NCI-H345 (cell line): ENCODE data around the gene ARMH3.

Experiments
- DNase-seq: peaks from one replicate; lab custom pipeline; 2025; lab: John Stamatoyannopoulos, UW

The ARMH3 gene

GRCh38 chr10:101856626-101857025 is 199.3 kb downstream of the ARMH3 start:
- no peak for DNase-seq

- no peak for DNase-seq
Observed at GRCh38 chr10:101851411-101852116, 204.4 kb downstream of the ARMH3 start.

- no peak for DNase-seq
Observed at GRCh38 chr10:101850749-101851148, 205.2 kb downstream of the ARMH3 start.

DNA sequence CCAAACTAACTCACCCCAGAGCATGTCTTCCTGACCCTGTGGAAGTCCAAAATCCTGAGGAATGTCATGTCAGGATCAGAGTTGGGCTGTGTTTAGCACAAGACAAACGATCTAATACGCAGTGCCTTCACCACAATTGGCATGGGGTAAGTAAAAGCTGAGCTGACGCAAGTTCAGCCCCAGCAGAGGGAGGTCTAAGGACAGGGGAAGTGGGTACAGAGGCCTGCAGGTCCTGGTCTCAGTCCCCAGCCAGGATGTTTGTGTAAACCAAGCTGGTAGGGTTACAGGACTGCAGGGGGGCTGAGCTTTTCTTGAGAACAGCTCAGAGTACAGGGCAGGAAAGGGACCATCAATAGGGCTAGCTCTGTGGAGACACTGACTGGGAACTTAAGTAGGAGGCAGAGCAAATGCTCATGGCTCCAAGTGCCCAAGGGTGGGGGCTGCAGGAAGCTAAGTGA is 207.1 kb downstream of the ARMH3 start:
- no peak for DNase-seq

DNA sequence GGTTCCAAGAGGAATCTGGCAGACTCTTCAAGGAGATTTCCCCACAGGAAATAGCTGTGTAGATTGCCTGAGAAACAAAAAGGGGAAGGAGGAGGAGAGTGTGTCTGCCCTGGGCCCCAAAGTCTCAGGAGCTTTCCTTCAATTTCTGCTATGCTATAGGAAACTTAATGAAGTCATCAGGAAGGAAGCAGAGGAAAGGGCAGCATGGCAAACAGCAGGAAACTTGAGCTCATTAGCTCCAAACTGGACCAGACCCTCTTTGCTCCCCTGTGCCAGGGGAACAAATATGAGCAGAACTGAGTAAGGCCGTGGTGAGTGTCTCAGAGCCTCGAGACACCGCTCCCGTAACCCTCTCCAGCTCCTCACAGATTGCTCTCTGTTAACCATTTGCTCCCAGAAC is 207.6 kb downstream of the ARMH3 start:
- no peak for DNase-seq

DNA sequence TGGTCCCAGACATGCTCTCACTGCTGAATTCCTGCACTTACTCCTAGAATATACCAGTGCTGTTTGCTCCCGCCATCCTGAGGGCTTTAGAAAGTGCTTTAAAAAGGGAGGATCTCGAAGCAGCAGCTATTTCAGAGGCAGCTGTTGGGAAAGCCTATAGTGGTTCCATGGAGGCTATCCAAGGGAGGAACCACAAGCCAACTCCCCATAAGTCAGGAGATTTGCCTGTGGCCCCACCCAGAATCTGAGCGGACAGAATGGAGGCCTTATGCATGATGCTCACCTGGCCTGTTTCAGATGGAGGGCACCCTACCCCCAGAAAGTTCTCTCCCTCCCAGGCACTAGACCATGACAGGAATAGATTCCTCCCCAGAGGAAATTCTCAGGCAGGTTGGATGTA is 210.1 kb downstream of the ARMH3 start:
- no peak for DNase-seq

DNA sequence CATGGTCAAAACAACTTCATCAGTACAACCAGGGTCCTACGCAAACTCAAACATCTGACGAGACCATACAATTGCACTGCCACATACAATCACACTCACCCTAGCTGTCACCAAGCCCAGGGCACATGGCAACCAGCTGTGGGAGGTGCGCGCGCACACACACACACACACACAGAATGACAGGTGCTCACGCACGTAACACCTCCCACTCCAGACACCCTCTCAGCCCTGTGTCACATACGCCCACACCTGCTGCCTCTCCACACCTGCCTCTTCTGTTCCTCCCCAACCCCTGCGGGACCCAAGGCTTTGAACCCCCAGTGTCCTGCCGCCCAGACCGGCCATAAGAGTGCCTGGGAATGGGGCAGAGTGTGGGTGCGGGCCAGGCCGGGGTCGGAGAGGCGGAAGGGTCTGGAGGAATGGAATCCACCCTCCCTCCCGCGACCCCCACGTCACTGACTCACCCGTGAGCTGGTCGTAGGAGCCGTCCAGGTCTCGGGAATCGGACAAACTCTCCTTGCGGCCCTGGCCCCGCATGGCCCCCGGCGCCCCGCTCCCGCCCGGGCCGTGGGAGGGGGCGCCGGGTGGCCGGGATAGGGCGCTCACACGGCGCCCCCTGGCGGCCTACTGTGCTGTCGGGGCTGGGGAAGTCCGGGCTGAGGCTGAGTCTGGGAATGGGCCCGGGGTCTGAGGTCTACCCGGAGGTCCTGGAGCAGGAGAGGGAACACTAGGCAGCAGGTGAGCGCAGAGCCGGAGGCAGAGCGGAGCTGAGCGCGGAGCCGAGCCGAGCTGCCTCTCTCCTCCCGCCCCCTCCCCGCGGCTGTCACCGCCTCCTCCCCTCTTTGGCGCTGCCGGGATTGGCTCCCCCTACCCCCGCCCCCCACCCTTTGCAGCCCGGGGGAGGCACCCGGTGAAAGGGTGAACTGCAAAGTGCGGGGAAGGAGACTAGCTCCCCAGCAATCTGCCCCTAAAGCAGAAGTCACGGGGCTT is 212.6 kb downstream of the ARMH3 start, which contains the start of gene KCNIP2:
TSS of gene KCNIP2 (minus strand) at position 769 of the 990 bp plus-strand sequence. CDS start at position 537, 232 bp downstream.
- DNase-seq, result peak; percentile 47

- DNase-seq, result no peak
Observed at GRCh38 chr10:101841826-101842225, 214.1 kb downstream of the ARMH3 start.

- peak; percentile 75 for DNase-seq
Observed at GRCh38 chr10:101840741-101841453, 215.1 kb downstream of the ARMH3 start.

- DNase-seq, result no peak
Observed at GRCh38 chr10:101840102-101840684, 215.8 kb downstream of the ARMH3 start.

DNA sequence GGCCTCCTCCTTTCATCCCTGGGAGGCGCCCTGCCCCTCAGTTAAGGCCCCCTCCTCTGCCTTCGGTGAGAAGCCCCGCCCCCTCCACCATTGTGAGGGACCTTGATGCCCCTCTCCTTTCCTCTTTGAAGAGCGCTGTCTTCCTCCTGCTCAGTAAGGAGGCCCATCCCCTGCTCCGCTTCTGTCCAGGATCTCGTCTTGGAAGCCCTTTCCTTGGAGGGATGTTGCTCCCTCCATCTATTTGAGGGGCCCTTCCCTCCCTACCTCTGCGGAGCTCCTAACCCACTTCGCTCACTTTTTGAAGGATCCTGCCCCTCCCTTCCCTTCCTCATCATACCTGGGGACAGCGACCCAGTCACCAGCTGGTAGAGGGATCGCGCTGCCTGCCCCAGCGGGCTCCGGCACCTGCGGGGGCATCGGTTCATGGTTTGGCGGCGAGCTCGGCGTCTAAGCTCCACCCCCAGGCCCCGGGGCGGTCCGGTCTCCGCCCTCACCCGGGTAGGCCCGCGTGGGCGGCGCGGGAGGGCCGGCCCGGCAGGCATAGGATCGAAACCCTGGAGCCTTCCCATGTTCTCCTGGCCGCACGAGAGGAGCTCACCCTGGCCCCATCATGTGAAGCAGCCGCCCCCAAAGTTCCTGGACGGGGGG is 216.4 kb downstream of the ARMH3 start:
- DNase-seq, result peak; percentile 40

DNA sequence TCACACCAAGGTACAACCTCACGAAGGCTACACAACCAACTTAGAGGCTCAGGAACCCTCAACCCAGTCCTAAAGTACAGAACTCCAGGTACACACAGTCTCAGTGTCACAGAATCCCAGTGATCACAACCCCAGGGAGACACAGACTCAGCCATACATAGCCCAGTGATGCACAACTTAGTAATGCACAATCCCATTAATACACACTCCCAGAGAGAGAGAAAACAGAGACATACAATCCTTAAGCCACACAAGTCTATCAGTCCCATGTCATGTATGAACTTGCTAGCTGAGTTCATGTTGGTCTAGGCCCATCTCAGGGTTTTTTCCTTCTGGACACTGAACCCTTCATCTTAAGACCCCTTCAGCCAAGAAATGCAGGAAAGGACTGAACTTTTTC is 217.0 kb downstream of the ARMH3 start:
- DNase-seq, result no peak

- no peak for DNase-seq
Observed at GRCh38 chr10:101838416-101838970, 217.5 kb downstream of the ARMH3 start.

- DNase-seq, result no peak
Observed at GRCh38 chr10:101837748-101838147, 218.2 kb downstream of the ARMH3 start.

DNA sequence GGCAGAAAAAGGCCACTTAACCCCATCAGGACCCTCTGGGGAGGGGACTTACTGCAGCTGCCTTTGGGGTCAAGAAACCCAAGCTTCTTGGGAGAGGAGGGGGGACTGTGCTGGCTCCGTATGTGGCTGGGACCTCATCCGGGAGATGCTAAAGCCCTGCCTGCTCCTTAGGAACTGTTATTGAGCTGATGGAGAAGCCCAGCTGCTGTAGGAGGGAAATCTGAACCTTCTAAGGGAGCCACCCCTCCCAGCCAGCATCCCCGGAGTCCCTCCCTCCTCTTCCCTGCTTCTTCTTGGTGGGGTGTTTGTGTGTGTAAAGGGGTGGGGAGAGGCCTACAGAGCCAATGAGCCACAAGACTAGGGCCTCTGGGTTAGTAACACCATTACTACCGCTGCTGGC is 220.6 kb downstream of the ARMH3 start:
- no peak for DNase-seq

GRCh38 chr10:101834341-101834740 is 221.6 kb downstream of the ARMH3 start:
- no peak for DNase-seq

- DNase-seq, result no peak
Observed at GRCh38 chr10:101833466-101833865, 222.5 kb downstream of the ARMH3 start.

- no peak for DNase-seq
Observed at GRCh38 chr10:101832325-101832771, 223.6 kb downstream of the ARMH3 start.

DNA sequence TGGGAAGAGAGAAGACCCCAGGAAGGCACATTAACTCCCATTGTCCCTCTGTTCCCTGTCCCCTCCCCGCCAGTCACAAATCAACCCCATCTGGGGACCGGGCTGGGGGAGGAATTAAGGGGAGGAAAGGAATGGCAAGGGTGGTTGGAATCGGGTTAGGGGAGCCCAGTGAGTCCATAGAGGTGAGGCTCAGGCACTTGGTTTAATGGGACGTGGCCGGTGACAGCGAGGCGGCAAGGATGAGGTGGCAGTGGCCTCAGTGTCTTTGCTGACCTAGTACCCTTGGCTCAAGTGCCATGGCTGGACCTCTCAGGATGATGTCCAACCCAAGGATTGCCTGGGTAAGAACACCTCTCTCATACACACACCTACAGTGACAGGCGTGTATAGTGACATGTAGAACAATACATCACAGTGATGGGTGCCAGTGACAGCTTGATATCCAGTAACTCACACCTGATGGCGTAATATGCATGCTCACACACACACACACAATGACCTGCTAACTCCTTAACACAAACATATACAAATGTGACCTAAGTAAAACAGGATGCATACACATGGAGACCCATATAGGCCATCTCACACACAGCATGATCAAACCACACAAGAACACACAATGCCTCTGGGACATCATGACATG is 224.7 kb downstream of the ARMH3 start:
- no peak for DNase-seq
